Tibial artery (tissue), 4 donors: ENCODE results near the gene PRR7.

Source experiments
- DNase-seq, 2 donors: peaks; one replicate each; pipeline ENCODE4 v3.0.0-alpha.2; 2019
- H3K27ac ChIP-seq, 2 donors: fragments of 200-600 bp; sonication (generic) in 1 of 2; 1 replicate in 1 of 2; 2 replicates in 1 of 2; pipeline ENCODE4 v1.5.1; 2018 to 2019; ENCODE audit warnings: mild to moderate bottlenecking in 1 of 2
- H3K27me3 ChIP-seq, 2 donors: fragments of 200-600 bp; sonication (generic) in 1 of 2; one replicate each; pipeline versions ENCODE4 v1.5.1 to v1.6.0; 2016 to 2019
- H3K36me3 ChIP-seq, 3 donors: fragments of 200-600 bp; sonication (generic) in 2 of 3; one replicate each; pipeline ENCODE4 v1.5.1; 2016 to 2019; ENCODE audit warnings: mild to moderate bottlenecking in 2 of 3
- H3K4me1 ChIP-seq, 4 donors: fragments of 200-600 bp; sonication (generic) in 2 of 4; 1 replicate in 3 of 4; 2 replicates in 1 of 4; pipeline ENCODE4 v1.5.1; 2016 to 2019
- H3K4me3 ChIP-seq, 2 donors: fragments of 200-600 bp; sonication (generic) in 1 of 2; 1 replicate in 1 of 2; 2 replicates in 1 of 2; pipeline ENCODE4 v1.5.1; 2018 to 2019; ENCODE audit warnings: mild to moderate bottlenecking in 2 of 2
- H3K9me3 ChIP-seq, 3 donors: fragments of 200-600 bp; sonication (generic) in 1 of 3; one replicate each; pipeline ENCODE4 v1.5.1; 2016 to 2019
- CTCF ChIP-seq, 2 experiments: fragments of 200-600 bp in 1 of 2; fragments of 450-650 bp in 1 of 2; IDR thresholded peaks; one replicate each; pipeline ENCODE4 v1.5.1; 2017 to 2019; ENCODE audit warnings: antibody characterized with exemption in 2 of 2, mild to moderate bottlenecking in 1 of 2, moderate library complexity in 1 of 2
- intact Hi-C: fragments of 100-400 bp; cut with DNase I; formaldehyde crosslinking; loops from one replicate; pipeline ENCODE4 v1.15.0; 2023; ENCODE audit warnings: low total_unique reads

The PRR7 gene

GRCh38 chr5:177433658-177434217, 12.9 kb upstream of the PRR7 start:
- H3K36me3 ChIP-seq, result peaks cover 49 to 87% (median 62%) of the 10 kb centered on the region in 3 donors
- H3K9me3 ChIP-seq, result no peaks in the 10 kb centered on the region
- DNase-seq, result no peak
- no peak overlapping the region for H3K4me3 ChIP-seq
- H3K27me3 ChIP-seq, result no peaks in the 10 kb centered on the region
- intact Hi-C loops, result no loop called here
- no peak for TF ChIP-seq CTCF (IDR thresholded peaks at IDR 0.05)
- no peak overlapping the region for H3K27ac ChIP-seq
- H3K4me1 ChIP-seq, result peaks cover 0 to 19% (median 0%) of the 10 kb centered on the region in 4 donors

GRCh38 chr5:177434437-177434836, 12.2 kb upstream of the PRR7 start:
- Histone ChIP-seq H3K9me3 (no peaks in the 10 kb centered on the region), H3K4me1 (peaks cover 0 to 12% (median 0%) of the 10 kb centered on the region in 4 donors), H3K36me3 (peaks cover 49 to 94% (median 62%) of the 10 kb centered on the region in 3 donors), H3K27ac (no peak overlapping the region), H3K27me3 (no peaks in the 10 kb centered on the region), H3K4me3 (no peak overlapping the region)
- intact Hi-C loops, result no loop called here
- no peak for DNase-seq
- no peak for TF ChIP-seq CTCF (IDR thresholded peaks at IDR 0.05)

GRCh38 chr5:177434942-177435738, 11.5 kb upstream of the PRR7 start:
- no peaks in the 10 kb centered on the region for H3K9me3 ChIP-seq
- TF ChIP-seq CTCF (IDR thresholded peaks at IDR 0.05), result no peak
- H3K4me3 ChIP-seq, result no peak overlapping the region
- H3K27me3 ChIP-seq, result no peaks in the 10 kb centered on the region
- DNase-seq, result no peak
- H3K4me1 ChIP-seq, result peaks cover 0 to 5% (median 0%) of the 10 kb centered on the region in 4 donors
- intact Hi-C loops, result no loop called here
- no peak overlapping the region for H3K27ac ChIP-seq
- H3K36me3 ChIP-seq, result peaks cover 49 to 96% (median 62%) of the 10 kb centered on the region in 3 donors

- no peak for TF ChIP-seq CTCF (IDR thresholded peaks at IDR 0.05)
- DNase-seq, result no peak
- no peaks in the 10 kb centered on the region for H3K9me3 ChIP-seq
- H3K4me1 ChIP-seq, result no peaks in the 10 kb centered on the region
- H3K27ac ChIP-seq, result no peak overlapping the region
- H3K36me3 ChIP-seq, result peaks cover 52 to 96% (median 63%) of the 10 kb centered on the region in 3 donors
- intact Hi-C loops, result no loop called here
- H3K27me3 ChIP-seq, result no peaks in the 10 kb centered on the region
- H3K4me3 ChIP-seq, result no peak overlapping the region
Measured at GRCh38 chr5:177435847-177436536, 10.6 kb upstream of the PRR7 start.

GRCh38 chr5:177437623-177438022, 9.0 kb upstream of the PRR7 start:
- peaks cover 48 to 96% (median 61%) of the 10 kb centered on the region in 3 donors for H3K36me3 ChIP-seq
- DNase-seq, result no peak

More at GRCh38 chr5:177437623-177438022, 9.0 kb upstream of the PRR7 start:
- H3K4me1 ChIP-seq, result no peaks in the 10 kb centered on the region
- no peak overlapping the region for H3K4me3 ChIP-seq
- H3K27me3 ChIP-seq, result no peaks in the 10 kb centered on the region
- no peaks in the 10 kb centered on the region for H3K9me3 ChIP-seq
- H3K27ac ChIP-seq, result no peak overlapping the region
- intact Hi-C loops, result no loop called here
- TF ChIP-seq CTCF (IDR thresholded peaks at IDR 0.05), result no peak
